ENCODE results near the gene NETO2.

DNA sequence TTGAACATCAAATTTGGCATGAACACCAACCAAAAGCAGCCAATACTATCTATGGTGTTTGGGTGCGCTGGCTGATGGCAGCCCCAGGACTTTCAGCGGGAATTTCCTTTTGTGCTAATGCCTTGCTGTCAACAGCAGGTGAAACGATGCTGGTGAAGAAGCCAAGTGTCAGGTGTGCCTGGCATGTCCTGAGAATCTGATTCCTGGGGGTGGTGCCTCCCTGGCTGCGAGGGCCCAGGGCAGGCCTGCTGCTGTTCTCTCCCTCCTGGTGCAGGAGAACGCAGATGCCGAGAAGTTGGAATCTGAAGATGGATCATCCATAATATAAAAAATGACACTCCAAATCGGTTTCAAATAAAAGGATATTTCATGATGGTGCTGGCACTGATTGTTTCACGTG is 108.3 kb downstream of the NETO2 start:
- TF ChIP-seq, protein P1, sequence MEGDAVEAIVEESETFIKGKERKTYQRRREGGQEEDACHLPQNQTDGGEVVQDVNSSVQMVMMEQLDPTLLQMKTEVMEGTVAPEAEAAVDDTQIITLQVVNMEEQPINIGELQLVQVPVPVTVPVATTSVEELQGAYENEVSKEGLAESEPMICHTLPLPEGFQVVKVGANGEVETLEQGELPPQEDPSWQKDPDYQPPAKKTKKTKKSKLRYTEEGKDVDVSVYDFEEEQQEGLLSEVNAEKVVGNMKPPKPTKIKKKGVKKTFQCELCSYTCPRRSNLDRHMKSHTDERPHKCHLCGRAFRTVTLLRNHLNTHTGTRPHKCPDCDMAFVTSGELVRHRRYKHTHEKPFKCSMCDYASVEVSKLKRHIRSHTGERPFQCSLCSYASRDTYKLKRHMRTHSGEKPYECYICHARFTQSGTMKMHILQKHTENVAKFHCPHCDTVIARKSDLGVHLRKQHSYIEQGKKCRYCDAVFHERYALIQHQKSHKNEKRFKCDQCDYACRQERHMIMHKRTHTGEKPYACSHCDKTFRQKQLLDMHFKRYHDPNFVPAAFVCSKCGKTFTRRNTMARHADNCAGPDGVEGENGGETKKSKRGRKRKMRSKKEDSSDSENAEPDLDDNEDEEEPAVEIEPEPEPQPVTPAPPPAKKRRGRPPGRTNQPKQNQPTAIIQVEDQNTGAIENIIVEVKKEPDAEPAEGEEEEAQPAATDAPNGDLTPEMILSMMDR (IDR thresholded peaks at IDR 0.05) = no peak
- TF ChIP-seq EP300 (IDR thresholded peaks at IDR 0.05) = no peak

Measured in upper lobe of left lung (tissue), 4 donors.